GM21737 (cell line): ENCODE measurements around the gene RBFOX1.

ENCODE experiments used
- ATAC-seq: cut with Tn5 transposase; IDR thresholded peaks from one replicate; pipeline ENCODE4 v1.9.1; 2021; ENCODE audit warnings: mild to moderate bottlenecking, moderate library complexity; ENCODE audit not compliant: unreplicated experiment

The RBFOX1 gene

DNA sequence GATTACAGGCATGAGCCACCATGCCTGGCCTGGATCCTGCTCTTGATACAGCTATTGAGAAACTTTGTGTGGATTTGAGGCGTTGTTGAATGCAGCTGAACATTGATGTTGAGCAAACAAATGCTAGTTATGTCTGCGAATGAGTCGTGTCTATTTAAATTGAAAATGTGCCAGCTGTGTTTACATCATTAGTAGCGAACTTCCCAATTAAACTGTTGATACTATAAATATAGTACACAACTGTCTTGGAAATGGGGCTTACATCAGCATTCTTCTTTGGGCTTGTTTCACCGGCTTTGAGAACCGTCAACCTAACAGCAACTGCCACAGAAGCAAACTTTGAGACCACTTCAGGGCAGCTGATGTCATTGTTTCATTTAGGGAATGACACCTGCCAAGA is 251.9 kb downstream of the RBFOX1 start:
- ATAC-seq, result no peak

DNA sequence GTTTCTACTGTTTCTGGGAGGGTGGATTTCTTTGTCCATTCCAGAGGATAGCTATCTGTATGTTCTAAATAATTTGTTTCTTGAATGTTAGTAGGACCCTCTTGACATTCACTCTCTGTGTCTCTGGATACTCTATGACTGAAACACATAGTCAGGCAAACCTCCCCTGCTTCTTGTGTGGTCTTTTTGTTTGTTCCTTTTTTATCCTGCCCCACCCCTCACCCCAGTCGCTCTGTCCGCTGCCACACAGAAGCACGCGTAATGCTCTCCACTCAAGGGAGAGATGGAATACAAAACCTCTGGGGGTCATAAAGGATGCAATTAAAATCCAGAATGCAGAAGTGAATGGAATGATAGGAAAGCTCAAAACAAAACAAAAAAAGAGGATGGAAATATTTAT is 253.1 kb downstream of the RBFOX1 start:
- ATAC-seq, result no peak

DNA sequence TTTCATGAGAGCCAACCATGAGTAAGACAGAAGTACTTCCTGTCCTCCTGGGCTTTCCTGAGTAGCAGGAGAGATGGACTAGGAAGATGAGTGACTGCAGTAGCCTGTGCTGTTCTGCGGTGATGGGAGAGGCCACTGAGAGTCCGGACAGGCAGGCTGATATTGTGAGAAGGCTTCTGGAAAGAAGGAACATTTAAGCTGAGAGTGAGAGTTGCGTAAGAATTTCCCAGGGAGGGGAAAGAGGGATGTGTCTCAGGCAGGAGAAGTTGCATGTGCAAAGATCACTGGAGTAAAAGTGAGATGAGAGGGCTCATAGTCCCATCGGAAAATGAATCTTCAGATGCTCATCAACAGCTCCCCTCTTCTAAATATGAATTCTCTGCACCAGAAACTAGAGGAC is 258.3 kb downstream of the RBFOX1 start:
- no peak for ATAC-seq

DNA sequence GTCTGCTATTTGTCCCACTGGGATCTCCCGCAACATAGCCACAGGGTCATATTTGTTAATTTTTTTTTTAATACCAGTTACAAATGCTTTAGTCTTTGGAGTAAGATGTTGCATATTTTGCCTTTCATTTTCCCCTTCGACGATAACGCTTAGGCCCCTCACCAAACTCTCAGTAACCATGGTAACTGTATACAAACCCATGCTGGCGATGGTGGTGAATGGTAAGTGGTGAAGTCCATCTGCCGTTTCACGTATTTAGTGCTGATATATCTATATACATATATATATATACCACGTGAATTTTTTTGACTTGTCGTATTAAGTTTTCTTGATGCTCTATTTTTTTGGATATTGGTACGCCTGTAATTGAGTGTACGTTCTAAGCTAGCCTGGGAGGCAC is 263.7 kb downstream of the RBFOX1 start:
- ATAC-seq, result no peak

DNA sequence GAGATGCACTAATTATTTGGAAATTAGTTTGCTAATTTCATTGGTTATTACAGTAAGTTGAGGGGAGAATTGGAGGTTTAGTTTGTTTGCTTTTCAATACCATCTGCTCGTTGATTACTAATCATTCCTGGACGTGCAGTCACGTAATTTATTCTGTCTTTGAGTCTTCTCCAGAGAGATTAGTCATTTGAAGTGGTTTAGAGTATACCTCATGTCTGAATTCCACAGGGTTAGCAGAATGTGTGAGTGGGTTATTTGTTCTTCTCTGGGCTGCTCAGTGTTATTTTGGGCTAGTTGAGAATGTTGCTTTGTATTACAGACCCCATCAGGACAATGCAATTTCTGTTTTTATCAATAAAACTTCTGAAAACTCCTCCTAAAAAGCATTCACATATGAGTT is 265.0 kb downstream of the RBFOX1 start:
- ATAC-seq, result no peak

DNA sequence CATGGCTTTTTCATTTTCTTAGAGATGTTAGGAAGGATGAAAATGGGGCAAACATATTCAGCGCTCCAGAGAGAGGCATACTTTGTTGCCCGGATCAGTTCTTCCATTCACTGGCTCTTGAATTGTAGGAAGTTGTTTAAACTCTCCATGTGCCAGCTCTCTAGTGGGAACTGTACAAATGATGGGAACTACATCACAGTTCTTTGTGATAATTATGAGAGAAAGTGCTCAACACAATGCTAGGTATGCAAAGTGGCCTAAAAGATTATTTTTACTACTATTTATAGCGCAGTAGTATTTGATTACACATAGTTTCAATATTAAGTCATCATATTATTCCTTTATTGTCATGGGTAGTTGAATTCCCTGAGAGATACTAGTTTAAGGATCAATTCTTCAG is 268.5 kb downstream of the RBFOX1 start:
- ATAC-seq, result no peak

DNA sequence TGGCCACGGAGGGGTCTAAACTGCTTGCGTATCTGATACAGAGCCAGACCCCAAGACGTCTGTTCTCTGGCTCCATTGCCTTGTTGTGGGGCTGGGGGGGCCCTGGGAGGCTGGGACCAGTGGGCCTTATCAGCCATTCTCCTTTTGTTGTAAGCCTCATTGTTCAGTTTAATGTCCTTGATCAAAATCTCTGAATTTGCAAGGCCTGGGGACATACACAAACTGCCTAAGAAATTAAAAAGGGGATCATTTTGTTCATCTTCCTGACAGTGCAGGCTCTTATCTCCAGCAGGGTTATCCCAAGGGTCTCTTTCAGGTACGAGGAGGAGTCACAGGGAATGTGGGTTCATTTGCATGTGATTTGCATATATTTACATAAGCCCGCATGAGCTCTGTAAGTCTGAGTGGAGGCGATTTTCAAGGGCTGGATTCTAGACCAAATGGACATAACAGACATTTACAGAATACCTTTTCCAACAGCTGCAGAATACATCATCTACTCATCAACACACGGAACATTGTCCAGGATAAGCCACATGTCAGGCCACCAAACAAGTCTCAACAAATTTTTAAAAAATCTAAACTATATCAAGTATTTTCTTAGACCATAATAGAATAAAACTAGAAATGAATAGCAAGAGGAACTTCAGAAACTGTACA is 269.8 kb downstream of the RBFOX1 start:
- no peak for ATAC-seq

DNA sequence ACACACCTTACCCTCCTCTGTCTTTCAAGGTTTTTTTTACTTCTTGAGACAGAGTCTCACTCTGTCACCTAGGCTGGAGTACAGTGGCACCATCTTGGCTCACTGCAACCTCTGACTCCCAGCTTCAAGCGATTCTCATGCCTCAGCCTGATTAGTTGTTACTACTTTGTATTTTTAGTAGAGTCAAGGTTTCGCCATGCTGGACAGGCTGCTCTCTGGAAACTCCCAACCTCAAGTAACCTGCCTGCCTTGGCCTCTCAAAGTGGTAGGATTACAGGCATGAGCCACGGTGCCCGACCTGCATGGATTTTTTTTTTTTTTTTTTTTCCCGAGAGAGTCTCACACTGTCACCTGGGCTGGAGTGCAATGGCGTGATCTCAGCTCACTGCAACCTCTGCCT is 273.2 kb downstream of the RBFOX1 start:
- no peak for ATAC-seq

DNA sequence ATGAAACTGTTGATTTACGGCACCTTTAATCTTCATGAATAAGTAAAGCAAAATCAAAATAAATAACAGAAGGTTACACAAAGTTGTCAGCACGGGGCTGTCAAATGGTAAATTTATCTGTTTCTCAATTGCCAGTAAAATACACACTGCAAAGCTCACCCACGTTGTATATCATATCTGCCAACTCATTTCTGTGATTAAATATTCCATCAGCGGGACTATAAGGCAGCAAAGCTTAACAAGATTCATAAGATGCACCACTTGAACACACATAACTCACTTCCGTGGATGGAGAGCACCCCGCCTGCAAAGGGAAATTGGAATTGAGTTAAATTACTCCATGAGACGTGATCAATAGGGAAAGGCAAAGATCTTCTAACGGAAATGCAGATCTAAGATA is 280.0 kb downstream of the RBFOX1 start:
- no peak for ATAC-seq

DNA sequence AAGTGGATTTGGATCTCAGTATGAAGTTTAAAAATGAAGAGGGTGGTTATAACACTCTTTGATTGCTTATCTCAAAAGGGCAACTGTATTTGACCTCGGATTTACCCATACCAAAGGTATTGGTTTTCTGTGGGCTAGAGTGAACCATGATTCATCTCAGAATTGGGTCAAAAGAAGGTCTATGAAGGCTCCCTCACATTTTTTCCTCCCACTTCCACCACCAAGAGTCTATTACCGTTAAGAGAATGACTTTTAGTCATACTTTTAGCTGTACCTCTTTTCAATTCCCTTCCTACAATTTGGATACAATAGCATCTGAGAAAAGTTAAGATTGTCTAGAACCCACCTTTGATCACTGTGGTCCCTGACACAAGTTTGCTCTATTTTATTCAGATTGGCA is 280.9 kb downstream of the RBFOX1 start:
- no peak for ATAC-seq

DNA sequence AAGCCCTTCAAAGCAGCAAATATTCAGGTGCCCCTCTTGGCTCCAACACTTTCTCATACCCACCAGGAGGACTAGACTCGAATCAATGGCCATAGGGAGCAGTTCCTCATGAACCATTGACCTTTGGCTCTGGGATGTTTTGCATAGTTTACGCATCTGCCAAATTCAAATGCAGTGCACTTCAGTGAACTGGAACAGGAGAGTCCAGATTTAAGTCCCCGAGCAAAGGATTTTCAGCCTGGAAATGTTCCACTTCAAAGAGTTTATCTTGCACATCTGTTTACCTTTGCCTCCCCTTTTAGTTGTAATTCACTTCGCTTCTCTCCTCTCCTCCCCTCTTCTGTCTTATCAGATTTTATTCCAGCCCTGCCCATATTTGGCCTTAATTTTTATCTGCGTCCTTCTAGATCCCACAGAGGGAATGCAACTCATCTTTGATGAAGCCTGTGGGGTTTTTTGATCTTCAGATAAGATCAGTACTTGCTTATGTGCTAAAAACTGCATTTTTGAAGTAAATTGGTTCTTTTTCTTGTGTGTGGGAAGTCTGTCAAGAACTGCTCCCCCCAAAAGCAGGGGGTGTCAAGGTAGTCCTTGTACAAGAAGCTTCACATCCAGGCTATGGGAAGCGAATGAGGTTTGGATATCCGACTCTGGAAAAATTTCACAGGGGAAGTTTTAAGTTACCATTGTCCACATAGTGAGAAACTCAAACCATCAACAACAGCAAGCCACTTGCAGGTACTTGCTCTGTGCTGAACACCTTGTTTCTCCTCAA is 281.6 kb downstream of the RBFOX1 start:
- ATAC-seq, result no peak

DNA sequence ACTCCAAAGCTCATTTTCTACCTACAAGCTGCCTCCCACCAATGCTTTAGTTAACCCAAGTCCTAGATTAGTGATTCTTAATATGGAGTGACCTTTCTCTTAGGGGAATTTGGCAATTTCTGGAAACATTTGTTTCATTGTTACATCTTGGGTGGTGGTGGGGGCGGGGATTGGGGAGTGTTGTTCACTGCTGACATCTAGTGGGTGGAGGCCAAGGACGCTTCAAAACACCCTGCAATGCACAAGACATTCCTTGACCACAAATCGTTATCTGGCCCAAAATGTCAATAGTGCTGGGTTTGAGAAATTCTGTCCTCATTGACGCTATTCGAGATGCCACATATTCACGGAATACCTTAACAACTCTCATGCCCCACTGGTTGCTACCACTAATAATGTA is 282.9 kb downstream of the RBFOX1 start:
- ATAC-seq, result no peak

DNA sequence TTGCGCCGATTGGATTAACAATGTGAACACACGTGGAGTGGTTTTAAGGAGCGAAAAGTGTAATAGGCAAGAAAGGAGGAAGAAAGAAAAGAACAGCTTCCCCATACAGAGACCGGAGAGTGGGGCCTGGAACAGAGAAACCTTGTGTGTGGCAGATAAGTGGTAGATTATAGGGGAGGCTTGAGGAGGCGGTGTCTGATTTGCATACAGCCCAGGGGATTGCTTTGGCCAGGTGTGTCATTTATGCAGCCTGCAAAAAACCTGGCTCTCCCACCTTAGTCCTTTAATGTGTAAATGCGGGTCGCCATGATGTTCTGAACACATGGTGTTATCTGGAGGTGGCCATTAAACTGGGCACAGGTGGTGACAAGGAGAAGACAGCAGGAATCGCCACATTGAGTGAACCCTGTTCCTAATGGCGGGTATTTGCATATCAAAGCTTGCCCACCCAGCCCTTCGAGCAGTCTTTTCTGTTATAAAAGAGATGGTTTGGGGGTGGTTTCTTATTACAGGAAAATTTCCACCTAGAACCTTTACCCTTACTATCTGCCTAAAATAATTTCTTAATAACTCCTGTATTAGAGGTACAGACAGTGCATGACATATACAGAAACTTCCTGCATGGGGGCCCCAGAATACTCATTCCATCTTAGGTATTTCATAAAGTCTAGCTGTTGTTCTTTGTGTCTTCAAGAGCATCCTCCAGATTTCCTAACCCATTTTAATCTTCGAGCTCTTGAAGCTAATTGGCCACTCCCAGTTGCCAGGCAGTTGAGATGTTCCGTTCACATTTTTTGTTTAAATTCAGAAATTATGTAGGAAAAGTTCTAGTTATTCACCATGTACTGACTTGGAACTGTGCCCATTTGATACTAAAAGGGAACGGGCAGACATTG is 292.5 kb downstream of the RBFOX1 start:
- no peak for ATAC-seq

DNA sequence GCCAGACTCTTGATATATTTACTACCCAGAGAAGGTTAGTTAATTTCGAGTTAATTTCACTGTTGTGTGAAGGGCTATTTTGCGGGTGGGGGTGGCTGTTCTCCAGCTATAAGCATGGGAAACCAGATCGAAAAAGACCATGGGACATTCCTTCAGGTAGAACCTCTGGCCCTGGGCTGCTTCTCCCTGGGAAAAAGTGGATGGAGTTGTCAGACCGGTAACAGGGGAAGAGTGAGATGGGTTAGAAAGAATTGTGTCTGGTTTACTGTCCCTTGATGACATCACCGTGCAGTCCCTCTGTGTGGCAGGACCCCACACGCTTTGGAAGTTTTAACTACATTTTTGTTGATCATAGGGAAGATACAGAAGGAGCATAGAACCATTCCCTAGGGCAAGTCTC is 296.3 kb downstream of the RBFOX1 start:
- ATAC-seq, result no peak

DNA sequence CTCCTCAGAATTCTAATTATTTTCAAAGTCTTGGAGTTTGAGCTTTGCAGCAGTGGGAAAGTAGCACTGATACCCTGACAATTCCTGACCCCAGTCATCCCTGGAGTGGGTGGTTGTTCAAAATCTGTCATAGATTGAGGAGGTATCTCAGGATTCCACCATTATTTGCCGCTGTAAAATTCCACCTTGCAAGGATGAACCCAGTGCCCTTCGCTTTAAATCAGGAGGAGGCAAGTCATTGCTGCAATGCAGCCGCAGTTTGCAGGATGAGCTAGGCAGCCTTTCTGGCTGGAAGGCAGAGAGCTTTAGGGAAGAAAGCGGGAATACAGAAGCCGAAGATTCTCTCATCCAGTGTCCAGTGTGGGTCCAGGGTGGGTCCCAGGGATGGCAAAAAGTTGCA is 296.9 kb downstream of the RBFOX1 start:
- no peak for ATAC-seq

DNA sequence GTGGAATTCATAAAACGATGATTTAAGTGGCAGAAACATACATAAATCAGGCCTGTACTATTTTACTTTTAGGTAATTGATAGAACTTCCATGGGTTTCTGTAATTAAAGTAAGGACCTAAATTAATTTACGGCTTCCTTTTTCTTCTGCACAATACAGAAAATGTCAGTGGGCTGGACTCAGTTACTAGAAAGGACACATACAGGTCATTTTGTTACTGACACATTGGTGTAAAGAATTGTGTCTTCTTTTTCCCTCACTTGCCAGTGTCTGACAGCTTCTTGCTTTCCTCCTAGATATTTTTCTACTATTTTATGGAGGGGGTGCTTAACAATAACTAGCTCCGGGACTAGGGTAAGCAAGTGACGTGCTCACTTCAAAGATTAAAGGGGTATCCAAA is 304.8 kb downstream of the RBFOX1 start:
- ATAC-seq, result no peak

DNA sequence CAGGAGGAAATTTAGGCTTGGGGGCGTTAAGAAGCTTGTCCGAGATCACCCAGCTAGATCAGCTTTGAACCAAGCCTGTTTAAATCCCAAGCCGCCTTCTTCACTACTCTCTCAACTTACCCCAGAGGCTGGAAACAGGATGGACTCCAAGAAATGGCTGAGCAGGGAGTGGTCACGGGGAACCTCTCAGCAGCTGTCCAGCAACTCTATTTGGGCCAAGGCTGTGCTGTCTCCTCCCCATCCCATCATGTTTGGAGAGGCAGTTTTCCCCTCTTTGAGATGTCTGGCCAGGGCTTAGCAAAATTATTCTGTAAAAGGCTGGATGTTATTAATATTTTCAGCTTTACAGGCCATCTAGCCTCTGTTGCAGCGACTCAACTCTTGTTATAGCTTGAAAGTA is 305.7 kb downstream of the RBFOX1 start:
- no peak for ATAC-seq

DNA sequence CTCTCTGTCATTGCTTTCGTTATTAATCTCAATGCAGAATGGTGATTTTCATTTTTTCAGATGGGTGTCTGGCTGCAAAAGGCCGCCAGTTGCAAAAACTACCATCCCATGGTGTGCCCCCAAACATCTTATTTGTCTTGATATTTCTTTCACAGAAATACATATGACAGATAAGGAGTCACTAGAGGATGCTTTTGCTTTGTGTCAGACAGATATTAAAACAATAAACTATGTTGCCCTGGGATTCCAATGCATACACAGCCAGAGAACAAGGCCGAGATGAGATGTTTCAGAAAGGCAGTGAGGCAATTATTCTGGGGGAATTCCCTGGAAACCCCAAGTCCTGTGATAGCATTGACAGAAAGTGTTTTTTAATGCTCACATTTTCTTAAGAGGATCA is 307.7 kb downstream of the RBFOX1 start:
- no peak for ATAC-seq

DNA sequence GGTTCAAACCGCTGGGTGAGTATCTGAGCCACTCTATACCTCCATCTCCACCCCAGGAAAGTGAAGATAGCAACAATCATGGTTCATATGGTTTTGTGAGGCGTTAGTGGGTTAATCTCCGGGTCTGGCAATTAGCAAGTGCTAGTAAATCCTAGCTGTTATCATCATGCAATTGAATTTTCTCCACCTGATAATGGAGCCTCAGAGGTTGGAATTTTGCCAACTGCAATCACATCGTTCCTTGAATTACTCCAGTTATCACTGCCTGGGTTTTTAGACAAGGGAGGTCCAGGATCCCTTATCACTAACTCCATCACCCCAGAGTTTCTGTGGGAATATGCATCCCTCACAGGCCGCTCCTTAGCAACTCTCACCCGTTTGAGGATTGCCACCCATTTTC is 311.5 kb downstream of the RBFOX1 start:
- ATAC-seq, result no peak

DNA sequence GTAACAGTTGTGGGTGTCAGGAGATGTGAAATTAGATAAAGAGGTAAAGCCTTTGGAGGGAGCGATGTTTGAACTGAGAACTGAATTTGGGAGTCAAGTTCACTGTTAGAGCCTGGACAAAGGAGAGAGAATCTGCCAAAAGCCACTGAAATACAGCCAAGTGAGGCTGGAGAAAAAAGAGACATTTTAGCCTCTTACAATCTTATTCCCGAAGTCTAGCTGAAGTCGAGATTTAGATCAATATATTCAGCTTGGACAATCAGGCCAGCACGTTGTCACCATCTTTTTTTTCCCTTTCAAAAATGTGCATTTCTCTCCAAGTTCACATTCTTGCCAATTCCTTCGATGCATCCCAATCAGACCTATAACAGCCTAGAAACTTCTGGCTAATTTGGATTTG is 312.2 kb downstream of the RBFOX1 start:
- ATAC-seq, result no peak

DNA sequence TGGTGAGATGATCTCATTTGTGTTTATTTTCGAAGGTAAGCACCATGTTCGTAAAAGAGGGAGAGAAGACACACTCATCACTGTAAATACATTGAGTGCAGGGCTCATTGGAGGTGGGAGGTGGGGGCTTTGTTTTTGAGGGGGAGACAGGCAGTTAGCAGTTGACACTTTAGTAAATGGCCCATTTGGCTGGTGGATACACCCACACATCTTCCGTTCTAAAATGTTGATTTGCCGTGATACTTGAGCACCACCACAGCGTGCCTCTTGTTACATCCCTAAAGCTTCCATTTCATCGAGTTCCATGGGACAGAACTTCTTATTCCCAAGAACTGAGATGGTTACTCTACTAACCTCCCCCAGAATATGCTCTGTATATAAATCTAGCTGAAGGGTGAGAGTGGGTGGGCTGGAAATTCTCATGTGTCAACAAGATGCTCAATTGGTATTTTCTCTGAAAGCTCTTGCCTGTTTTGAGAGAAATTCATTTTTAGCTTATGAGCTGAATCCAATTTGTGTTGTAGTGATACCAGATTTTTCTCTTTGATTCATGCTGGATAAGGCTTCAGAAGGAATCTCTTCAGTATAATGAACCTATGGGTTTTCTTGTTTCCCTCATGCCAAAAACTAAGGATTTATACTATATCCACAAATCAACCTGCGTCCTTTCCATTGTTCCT is 314.3 kb downstream of the RBFOX1 start:
- ATAC-seq, result no peak
